Measurements from ENCODE around the gene CUL9.

The CUL9 gene

DNA sequence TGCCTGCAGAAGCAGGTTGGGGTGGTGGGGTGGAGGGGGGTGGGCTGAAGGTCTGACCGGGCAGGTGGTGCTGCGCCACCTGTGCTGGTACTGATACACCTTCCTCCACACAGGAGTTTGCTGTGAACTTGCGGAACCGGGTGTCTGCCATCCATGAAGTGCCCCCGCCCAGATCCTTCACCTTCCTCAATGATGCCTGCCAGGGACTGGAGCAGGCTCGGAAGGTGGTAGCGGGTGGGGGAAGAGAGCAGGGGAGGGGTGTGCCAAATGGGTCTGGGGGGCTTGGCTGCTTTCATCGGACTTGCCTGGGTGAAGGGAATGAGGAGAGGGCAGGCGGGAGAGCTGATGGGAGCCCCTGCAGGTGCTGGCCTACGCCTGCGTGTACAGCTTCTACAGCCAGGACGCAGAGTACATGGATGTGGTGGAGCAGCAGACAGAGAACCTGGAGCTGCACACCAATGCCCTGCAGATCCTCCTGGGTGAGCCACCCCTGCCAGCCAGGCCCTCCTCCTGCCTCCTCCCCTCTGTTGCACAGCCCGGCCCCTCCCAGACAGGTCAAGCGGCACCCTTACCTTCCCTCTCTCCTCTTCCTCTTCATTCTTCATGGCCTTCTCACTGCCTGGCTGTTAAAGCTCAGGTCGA, 40.5 kb downstream of the CUL9 start:
- no peak for ATAC-seq (ENCODE audit: insufficient read depth, low read depth)
- H3K79me2 ChIP-seq (ENCODE audit: insufficient read depth, low read length) = no peaks in the 10 kb centered on the region
- H3K4me1 ChIP-seq (ENCODE audit: insufficient read depth, low read length) = peaks cover 16% of the 10 kb centered on the region
- no peak overlapping the region for H3K9ac ChIP-seq (ENCODE audit: low read depth, low read length)
- H3K9me3 ChIP-seq (ENCODE audit: insufficient read depth, low read length, severe bottlenecking) = no peaks in the 10 kb centered on the region
- peaks cover 50% of the 10 kb centered on the region for H3K36me3 ChIP-seq (ENCODE audit: insufficient read depth, low read length)
- H3K4me2 ChIP-seq (ENCODE audit: insufficient read depth, low read length) = no peak overlapping the region
- TF ChIP-seq CTCF (IDR thresholded peaks at IDR 0.05; ENCODE audit: borderline replicate concordance, extremely low read depth, low read length, poor library complexity, severe bottlenecking) (no peak), EZH2 (IDR thresholded peaks at IDR 0.05; ENCODE audit: borderline replicate concordance, low read depth, low read length, severe bottlenecking) (no peak)
- no peak overlapping the region for H2AFZ ChIP-seq (ENCODE audit: low read depth, low read length)
- no peak overlapping the region for H3K27ac ChIP-seq (ENCODE audit: low read length)
- no peaks in the 10 kb centered on the region for H3K27me3 ChIP-seq (ENCODE audit: insufficient read depth, low read length, poor library complexity)
- no peak for DNase-seq
- no peak overlapping the region for H3K4me3 ChIP-seq (ENCODE audit: low read depth in 1 of 2, low read length in 2 of 2)
- H4K20me1 ChIP-seq (ENCODE audit: insufficient read depth, low read length) = no peaks in the 10 kb centered on the region; the same call in 1 of the 2 replicates

DNA sequence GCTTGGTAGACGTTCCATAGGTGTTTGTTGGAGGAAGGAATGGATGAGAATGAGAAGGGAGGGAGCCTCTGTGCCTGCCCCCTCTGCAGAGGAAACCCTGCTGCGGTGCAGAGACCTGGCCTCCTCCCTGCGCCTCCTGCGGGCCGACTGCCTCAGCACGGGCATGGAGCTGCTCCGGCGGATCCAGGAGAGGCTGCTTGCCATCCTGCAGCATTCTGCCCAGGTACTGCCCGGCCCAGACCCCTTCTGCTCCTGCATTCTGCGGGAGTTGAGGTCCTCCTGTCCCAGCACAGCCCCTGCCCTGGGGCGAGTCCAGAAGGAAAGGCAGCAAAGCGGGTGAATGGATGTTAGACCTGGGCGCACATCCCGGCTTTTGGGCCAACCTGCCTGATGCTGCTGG, 41.2 kb downstream of the CUL9 start:
- H3K9ac ChIP-seq (ENCODE audit: low read depth, low read length) = no peak overlapping the region
- H3K4me2 ChIP-seq (ENCODE audit: insufficient read depth, low read length) = no peak overlapping the region
- peaks cover 22% of the 10 kb centered on the region for H3K4me1 ChIP-seq (ENCODE audit: insufficient read depth, low read length)
- peaks cover 50% of the 10 kb centered on the region for H3K36me3 ChIP-seq (ENCODE audit: insufficient read depth, low read length)
- ATAC-seq (ENCODE audit: insufficient read depth, low read depth) = no peak
- no peak overlapping the region for H3K27ac ChIP-seq (ENCODE audit: low read length)
- peaks cover 3% of the 10 kb centered on the region for H3K79me2 ChIP-seq (ENCODE audit: insufficient read depth, low read length)
- no peak overlapping the region for H2AFZ ChIP-seq (ENCODE audit: low read depth, low read length)
- no peaks in the 10 kb centered on the region for H3K9me3 ChIP-seq (ENCODE audit: insufficient read depth, low read length, severe bottlenecking)
- H4K20me1 ChIP-seq (ENCODE audit: insufficient read depth, low read length) = no peaks in the 10 kb centered on the region; the same call in 1 of the 2 replicates
- no peaks in the 10 kb centered on the region for H3K27me3 ChIP-seq (ENCODE audit: insufficient read depth, low read length, poor library complexity)
- H3K4me3 ChIP-seq (ENCODE audit: low read depth in 1 of 2, low read length in 2 of 2) = no peak overlapping the region
- no peak for TF ChIP-seq CTCF (IDR thresholded peaks at IDR 0.05; ENCODE audit: borderline replicate concordance, extremely low read depth, low read length, poor library complexity, severe bottlenecking)
- no peak for TF ChIP-seq EZH2 (IDR thresholded peaks at IDR 0.05; ENCODE audit: borderline replicate concordance, low read depth, low read length, severe bottlenecking)
- DNase-seq = no peak

DNA sequence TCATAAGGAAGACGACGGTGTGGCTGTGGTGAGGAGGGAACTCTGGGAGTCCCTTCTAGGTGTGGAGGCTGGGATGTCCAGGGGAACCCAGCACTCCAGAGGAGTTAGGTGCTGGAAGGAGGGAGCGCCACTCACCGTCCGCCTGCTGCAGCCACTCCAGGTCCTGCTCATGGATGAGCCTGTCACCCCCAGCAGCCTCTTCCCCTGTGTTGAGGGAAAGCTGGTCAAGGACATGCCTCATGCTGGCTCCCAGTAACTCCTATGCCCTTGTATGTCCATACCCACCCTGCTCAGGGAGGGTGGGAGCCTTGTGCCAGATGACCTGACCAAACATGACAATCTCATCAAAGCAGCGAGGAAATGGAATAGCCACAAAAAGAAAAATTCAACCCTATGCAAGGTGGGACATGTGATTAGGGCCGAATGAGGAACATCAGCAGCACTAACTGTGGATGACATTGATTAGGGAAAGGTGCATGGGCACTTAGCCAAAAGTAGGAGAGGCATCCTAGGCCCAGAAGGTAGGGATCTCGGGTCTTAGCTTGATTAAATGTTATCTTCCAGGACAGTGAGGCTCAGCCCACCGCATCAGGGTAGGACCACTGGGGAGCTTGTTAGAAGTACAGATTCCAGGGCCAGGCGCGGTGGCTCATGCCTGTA, 44.3 kb downstream of the CUL9 start:
- H3K4me2 ChIP-seq (ENCODE audit: insufficient read depth, low read length) = peak overlapping the region; percentile 25; the same call in 1 of the 2 replicates
- no peak overlapping the region for H3K4me3 ChIP-seq (ENCODE audit: low read depth in 1 of 2, low read length in 2 of 2)
- no peak overlapping the region for H3K9ac ChIP-seq (ENCODE audit: low read depth, low read length)
- H3K36me3 ChIP-seq (ENCODE audit: insufficient read depth, low read length) = peaks cover 37% of the 10 kb centered on the region
- H3K27ac ChIP-seq (ENCODE audit: low read length) = no peak overlapping the region
- peaks cover 9% of the 10 kb centered on the region for H3K79me2 ChIP-seq (ENCODE audit: insufficient read depth, low read length)
- H3K9me3 ChIP-seq (ENCODE audit: insufficient read depth, low read length, severe bottlenecking) = no peaks in the 10 kb centered on the region
- TF ChIP-seq EZH2 (IDR thresholded peaks at IDR 0.05; ENCODE audit: borderline replicate concordance, low read depth, low read length, severe bottlenecking) (no peak), CTCF (IDR thresholded peaks at IDR 0.05; ENCODE audit: borderline replicate concordance, extremely low read depth, low read length, poor library complexity, severe bottlenecking) (no peak)
- DNase-seq (no peak), ATAC-seq (ENCODE audit: insufficient read depth, low read depth) (no peak)
- no peak overlapping the region for H2AFZ ChIP-seq (ENCODE audit: low read depth, low read length)
- H4K20me1 ChIP-seq (ENCODE audit: insufficient read depth, low read length) = no peaks in the 10 kb centered on the region; the same call in 1 of the 2 replicates
- H3K4me1 ChIP-seq (ENCODE audit: insufficient read depth, low read length) = peaks cover 40% of the 10 kb centered on the region
- no peaks in the 10 kb centered on the region for H3K27me3 ChIP-seq (ENCODE audit: insufficient read depth, low read length, poor library complexity)
